Left colon (tissue), 2 donors: ENCODE results near the gene ITGAD. TPM values are rescaled to one million over a fixed set of nuclear protein-coding genes. Genes with fewer than 3 reads are reported as not detected.

ENCODE experiments used
- ATAC-seq: fragments of 200-7000 bp; cut with Tn5 transposase; one replicate; pipeline ENCODE4 v1.9.1; 2020; ENCODE audit warnings: mild to moderate bottlenecking, moderate library complexity
- DNase-seq, 2 donors: peaks; one replicate each; pipeline ENCODE4 v3.0.0-alpha.2; 2020
- intact Hi-C, 2 donors: fragments of 100-400 bp; cut with DNase I in 1 of 2; cut with micrococcal nuclease in 1 of 2; formaldehyde crosslinking; loops; one replicate each; pipeline versions ENCODE4 v1.11.2 to v1.14.0; 2022; cut with DNase I, micrococcal nuclease
- total RNA-seq, 2 donors: library from RNA; stranded (reverse); fragmentation: NEBNext Ultra II Directional; extraction: Animal tissue kit (Norgen Biotek cat#: 25700); gene quantifications; one replicate each; pipeline ENCODE4 v1.2.1, GENCODE V29; 2021
- donor health status: DM: no; HTN: no; CAD: no.
- donor health status: DM: yes; HTN: yes; CAD: no.

Gene ITGAD
- total RNA-seq, 2 donors from 2014 or later: 0.11 TPM; not detected in 1

GRCh38 chr16:31363721-31364120, 29.4 kb upstream of the ITGAD start:
- ATAC-seq: no peak
- intact Hi-C loops: no loop called here
- peak in 1 of 2 donors; percentile 1 for DNase-seq

GRCh38 chr16:31364421-31364820, 28.7 kb upstream of the ITGAD start:
- DNase-seq (no peak), ATAC-seq (no peak)
- intact Hi-C loops: no loop called here

- DNase-seq: no peak
- ATAC-seq: no peak
- intact Hi-C loops: no loop called here
Observed at GRCh38 chr16:31365131-31365865, 27.8 kb upstream of the ITGAD start.

GRCh38 chr16:31367853-31368252, 25.3 kb upstream of the ITGAD start:
- no peak for ATAC-seq
- no peak for DNase-seq
- intact Hi-C loops: no loop called here

GRCh38 chr16:31371008-31371407, 22.1 kb upstream of the ITGAD start:
- no peak for DNase-seq
- no peak for ATAC-seq
- intact Hi-C loops: no loop called here

- DNase-seq: no peak
- no peak for ATAC-seq
- intact Hi-C loops: no loop called here
Observed at GRCh38 chr16:31371619-31372484, 21.3 kb upstream of the ITGAD start.

GRCh38 chr16:31373235-31373634, 19.9 kb upstream of the ITGAD start:
- intact Hi-C loops: no loop called here
- DNase-seq (no peak), ATAC-seq (no peak)

GRCh38 chr16:31375231-31375630, 17.9 kb upstream of the ITGAD start:
- no peak for DNase-seq
- ATAC-seq: no peak
- intact Hi-C loops: no loop called here

GRCh38 chr16:31376705-31377104, 16.4 kb upstream of the ITGAD start:
- intact Hi-C loops: no loop called here
- ATAC-seq (peak; percentile 58), DNase-seq (no peak)

- intact Hi-C loops: no loop called here
- DNase-seq (no peak), ATAC-seq (no peak)
Observed at GRCh38 chr16:31377210-31377903, 15.8 kb upstream of the ITGAD start.

GRCh38 chr16:31380201-31380600, 12.9 kb upstream of the ITGAD start:
- intact Hi-C loops: no loop called here
- ATAC-seq (no peak), DNase-seq (no peak)

- DNase-seq: peak; percentile 43 to 74
- intact Hi-C loops: no loop called here
- ATAC-seq: peak; percentile 91
Observed at GRCh38 chr16:31382485-31383161, 10.5 kb upstream of the ITGAD start.

GRCh38 chr16:31385680-31386079, 7.5 kb upstream of the ITGAD start:
- DNase-seq (no peak), ATAC-seq (peak; percentile 47)
- intact Hi-C loops: no loop called here

- intact Hi-C loops: no loop called here
- DNase-seq: no peak
- ATAC-seq: no peak
Observed at GRCh38 chr16:31386157-31386984, 6.8 kb upstream of the ITGAD start.

GRCh38 chr16:31388535-31388934, 4.6 kb upstream of the ITGAD start:
- no peak for ATAC-seq
- intact Hi-C loops: no loop called here
- no peak for DNase-seq

GRCh38 chr16:31390504-31391041, 2.6 kb upstream of the ITGAD start:
- intact Hi-C loops: no loop called here
- ATAC-seq (no peak), DNase-seq (no peak)

- intact Hi-C loops: no loop called here
- DNase-seq (peak; percentile 28 to 44), ATAC-seq (no peak)
Observed at GRCh38 chr16:31395647-31396046, 2.5 kb downstream of the ITGAD start.

GRCh38 chr16:31397096-31397660, 4.0 kb downstream of the ITGAD start:
- ATAC-seq (no peak), DNase-seq (no peak)
- intact Hi-C loops: no loop called here
